Middle frontal gyrus (tissue), 1 donor: ENCODE data around the gene ZNF516.

ENCODE experiments used
- DNase-seq: peaks from one replicate; pipeline ENCODE4 v3.0.0-alpha.2; 2015; ENCODE audit warnings: low spot score; ENCODE audit errors: extremely low spot score

The ZNF516 gene

DNA sequence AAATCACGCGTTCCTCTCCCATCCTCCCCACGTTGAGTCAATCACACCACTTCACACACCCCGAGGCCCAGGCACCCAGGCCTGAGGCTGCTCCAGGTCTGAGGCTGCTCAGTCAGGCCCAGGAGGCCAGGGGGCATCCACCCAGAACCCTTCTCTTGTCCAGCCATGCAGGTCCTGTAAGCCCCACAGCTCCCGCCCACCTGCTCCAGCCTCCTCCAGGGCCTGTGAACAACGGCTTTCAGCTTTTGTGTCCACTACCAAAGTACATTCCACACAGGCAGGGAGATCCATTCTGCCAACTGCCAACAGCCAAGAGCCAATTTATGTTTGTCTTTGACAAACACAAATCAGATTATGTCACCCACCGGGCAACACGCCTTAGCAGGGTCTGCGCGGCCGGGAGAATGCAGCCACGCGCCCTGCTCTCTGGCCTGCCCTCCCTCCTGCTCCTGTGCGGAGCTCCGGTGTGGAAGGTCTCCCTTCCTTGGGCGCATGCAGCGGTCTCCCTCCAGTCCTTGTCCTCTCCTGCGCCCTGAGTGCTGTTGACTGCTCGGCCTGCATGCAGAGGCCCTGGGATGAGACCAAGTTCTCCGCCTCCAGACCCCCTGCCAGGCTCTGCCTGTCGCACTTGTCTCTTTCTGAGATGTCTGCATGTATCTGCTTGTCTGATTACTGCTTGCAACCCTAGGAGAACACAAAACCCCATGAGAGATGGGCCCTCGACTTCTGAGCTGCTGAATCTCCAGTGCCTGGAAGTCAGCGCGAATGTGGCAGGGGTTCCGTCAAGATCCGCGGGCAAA, 146.6 kb downstream of the ZNF516 start:
- no peak for DNase-seq

GRCh38 chr18:76347341-76347740, 147.7 kb downstream of the ZNF516 start:
- no peak for DNase-seq

- no peak for DNase-seq
Measured at GRCh38 chr18:76346490-76347130, 148.4 kb downstream of the ZNF516 start.

DNA sequence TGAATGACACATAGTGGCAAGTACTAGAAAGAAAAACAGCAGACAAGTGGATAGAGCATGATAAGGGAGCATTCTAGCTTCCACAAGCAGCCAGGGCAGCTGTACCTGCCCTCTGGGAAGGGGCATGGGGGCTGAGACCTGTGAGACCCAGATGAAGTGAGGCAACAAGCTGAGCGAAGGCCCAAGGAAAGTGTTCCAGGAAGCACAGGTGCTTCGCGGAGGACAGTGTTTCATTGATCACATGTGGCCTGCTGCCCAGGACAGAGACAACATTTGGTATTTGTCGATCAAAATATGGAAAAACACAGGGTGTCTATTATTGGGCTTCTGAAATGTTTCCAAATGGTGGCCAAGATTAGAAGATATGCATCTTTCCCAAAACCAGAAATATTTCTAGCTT, 149.1 kb downstream of the ZNF516 start:
- no peak for DNase-seq

DNA sequence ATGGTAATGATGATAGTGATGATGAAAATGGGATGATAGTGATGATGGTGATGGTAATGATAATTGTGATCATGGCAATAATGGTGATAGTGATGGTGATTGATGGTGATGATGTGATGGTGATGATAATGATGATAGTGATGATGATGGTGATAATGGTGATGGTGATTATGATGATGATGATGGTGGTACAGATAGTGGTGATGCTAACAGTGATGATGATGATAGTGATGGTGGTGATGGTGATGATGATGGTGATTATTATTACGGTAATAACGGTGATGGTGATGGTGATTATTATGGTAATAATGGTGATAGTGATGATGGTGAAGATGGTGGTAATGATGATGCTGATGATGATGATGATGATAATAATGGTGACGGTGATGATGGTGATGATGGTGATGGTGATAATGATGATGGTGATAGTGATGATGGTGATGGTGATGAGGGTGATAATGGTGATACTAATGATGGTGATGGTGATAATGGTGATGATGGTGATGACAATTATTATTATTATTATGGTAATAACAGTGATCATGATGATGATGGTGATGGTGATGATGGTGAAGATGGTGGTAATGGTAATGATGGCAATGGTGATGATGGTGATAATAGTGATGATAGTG, 151.0 kb downstream of the ZNF516 start:
- no peak for DNase-seq

- DNase-seq = no peak
Measured at GRCh38 chr18:76340410-76340809, 154.6 kb downstream of the ZNF516 start.

- no peak for DNase-seq
Measured at GRCh38 chr18:76339246-76339620, 155.8 kb downstream of the ZNF516 start.

DNA sequence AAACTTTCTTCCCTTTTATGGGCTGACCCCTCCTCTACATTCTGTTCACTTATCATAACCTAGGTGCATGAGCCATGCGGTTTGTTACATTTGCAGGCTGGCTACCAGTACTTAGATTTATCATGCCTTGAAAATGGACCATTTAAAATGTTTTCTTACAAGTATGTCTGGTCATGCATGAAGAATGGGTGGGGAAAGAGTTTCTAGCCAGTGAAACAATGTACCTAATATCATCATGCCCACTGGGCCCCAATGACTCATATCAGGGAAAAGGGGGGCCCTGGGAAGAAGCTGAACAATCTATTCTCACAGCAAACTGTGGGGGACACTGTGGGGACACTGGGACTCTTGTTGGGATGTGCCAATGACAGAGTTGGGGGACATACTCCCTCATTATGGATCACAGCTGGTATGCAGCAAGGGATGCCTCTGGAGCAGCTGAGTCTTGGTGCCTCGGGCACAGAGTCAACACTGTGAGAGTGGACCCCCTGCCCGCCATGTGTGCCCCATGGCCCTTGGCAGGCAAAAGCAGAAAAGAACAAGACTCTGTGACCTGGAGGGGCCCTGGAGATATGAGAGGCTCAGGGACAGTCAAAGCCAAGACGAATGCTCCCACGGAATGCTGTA, 156.3 kb downstream of the ZNF516 start:
- DNase-seq = no peak

- no peak for DNase-seq
Measured at GRCh38 chr18:76338088-76338487, 157.0 kb downstream of the ZNF516 start.

DNA sequence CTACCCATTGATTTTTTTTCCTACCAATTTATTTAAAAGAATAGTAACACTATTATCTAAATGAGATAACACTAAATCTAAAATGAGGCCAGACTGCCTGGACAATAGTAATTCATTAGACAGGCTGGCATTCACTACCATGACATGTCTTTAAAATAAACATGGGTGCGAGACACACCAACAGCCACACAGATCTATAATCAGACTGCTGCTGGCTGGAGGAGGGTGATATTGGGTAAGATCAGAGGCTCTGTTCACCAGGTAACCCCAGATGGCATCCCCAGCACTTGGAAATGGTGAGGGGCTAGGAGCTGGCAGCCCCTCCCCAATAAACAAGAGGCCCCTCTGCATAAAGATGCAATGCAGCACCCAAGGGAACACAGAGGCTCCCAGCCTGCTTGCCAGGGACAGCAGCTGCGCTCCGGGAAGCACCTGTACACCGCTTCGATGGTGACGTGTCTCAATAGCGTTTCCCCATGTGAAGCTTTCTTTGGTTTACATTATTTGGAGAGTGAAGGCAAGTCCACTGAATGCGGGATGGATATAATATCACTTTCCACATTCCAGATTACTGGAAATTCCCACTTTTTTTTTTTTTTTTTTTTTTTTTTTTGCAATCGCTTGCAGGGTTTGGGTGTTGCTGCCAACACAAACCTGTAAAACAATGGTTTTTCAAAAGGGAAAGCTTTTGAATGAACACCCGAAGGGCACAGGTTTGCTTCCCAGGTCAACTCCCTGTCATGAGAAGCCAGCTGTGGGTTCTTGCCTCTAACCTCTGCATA, 159.0 kb downstream of the ZNF516 start:
- DNase-seq = no peak

GRCh38 chr18:76328140-76328539, 166.9 kb downstream of the ZNF516 start:
- DNase-seq = no peak

- no peak for DNase-seq
Measured at GRCh38 chr18:76323891-76324290, 171.2 kb downstream of the ZNF516 start.

- no peak for DNase-seq
Measured at GRCh38 chr18:76322686-76323085, 172.4 kb downstream of the ZNF516 start.

- DNase-seq = no peak
Measured at GRCh38 chr18:76319366-76319765, 175.7 kb downstream of the ZNF516 start.

- DNase-seq = no peak
Measured at GRCh38 chr18:76318607-76319006, 176.4 kb downstream of the ZNF516 start.

DNA sequence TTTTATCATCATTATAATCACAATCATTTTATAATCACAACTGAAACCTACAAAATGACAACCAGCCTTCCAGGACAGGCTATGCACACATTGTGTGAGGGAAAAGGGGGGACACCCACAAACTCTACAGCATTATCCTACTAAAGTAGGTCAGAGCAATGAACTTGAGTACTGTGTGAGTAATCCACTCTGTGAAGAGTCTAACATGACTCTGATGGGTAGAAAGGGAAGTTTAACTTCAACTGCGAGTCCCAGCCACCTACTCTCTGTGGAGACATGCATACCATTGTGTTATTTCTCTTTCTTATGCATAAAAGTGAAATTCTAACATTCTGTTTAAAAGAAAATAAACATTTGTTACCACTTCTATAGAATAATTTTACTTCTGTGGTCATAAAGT, 177.9 kb downstream of the ZNF516 start:
- DNase-seq = no peak

GRCh38 chr18:76315722-76316230, 179.3 kb downstream of the ZNF516 start:
- DNase-seq = no peak

DNA sequence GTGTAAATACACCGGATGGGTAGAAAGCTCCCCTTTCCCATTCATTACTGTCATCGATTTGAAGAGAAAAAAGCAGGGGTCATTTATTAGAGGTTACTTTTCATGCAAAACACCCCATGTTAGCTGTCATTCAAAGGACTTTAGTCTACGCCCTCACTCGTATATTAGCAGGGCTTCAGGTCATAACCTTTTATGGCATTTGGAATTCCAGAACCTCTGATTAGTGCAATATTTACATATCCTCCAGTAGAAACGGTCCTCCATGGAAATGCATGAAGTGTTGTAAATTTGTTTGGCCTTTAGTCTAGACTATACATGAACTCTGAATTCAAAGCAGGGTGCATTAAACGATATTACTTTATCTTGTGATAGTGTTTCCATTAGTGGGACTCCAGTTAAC, 180.5 kb downstream of the ZNF516 start:
- no peak for DNase-seq

DNA sequence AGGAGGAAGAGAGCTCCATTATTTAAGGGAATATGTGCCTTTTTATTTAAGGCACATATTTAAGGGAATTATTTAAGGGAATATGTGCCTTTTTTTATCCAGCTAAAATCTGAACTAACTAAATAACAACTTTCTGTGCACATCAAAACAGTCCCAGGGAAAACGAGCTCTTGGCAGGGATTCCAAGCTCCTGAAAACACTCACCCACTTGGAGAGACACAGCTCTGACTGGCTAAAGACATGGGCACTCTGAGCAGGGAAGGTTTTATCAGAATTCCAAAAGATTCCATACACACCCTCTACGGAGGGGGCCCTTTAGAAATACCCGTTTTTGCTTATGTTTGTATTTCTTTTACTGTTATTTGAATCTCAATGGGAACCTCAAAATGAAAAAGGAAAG, 181.0 kb downstream of the ZNF516 start:
- no peak for DNase-seq
